Ovary (tissue), 3 donors: ENCODE measurements around the gene IFNG.

Experiments
- CTCF ChIP-seq, 3 donors: fragments of 450-650 bp in 2 of 3; fragments of 200-600 bp in 1 of 3; IDR thresholded peaks; one replicate each; pipeline versions ENCODE4 v1.5.1 to v1.8.0; 2016 to 2022; ENCODE audit warnings: antibody characterized with exemption in 3 of 3, mild to moderate bottlenecking in 1 of 3
- EP300 ChIP-seq: sonication (generic); formaldehyde crosslinking; IDR thresholded peaks from one replicate; pipeline ENCODE4 v1.6.1; 2017; ENCODE audit warnings: antibody characterized with exemption
- POLR2A ChIP-seq: fragments of 450-650 bp; IDR thresholded peaks from one replicate; pipeline ENCODE4 v1.6.1; 2017; ENCODE audit warnings: antibody characterized with exemption, mild to moderate bottlenecking, moderate library complexity
- donor health status: DM: no; HTN: no; CAD: no.

- TF ChIP-seq CTCF (IDR thresholded peaks at IDR 0.05) (no peak), POLR2A (no peak), EP300 (no peak)
These were observed 41.3 kb upstream of the IFNG start for GRCh38 chr12:68200854-68201253.
